Measurements from ENCODE around the gene RERE. TPM values are rescaled to one million over a fixed set of nuclear protein-coding genes. Genes with fewer than 3 reads are reported as not detected.

Gene RERE
- total RNA-seq, 1 donor from 2014 or later: 252 TPM

GRCh38 chr1:8765198-8765597, 52.2 kb downstream of the RERE start:
- DNase-seq: no peak
- no peak for TF ChIP-seq CTCF (IDR thresholded peaks at IDR 0.05; ENCODE audit: partially characterized antibody, unreplicated experiment)
- H3K27me3 Mint-ChIP-seq (ENCODE audit: unreplicated experiment): peaks cover 11% of the 10 kb centered on the region
- H3K4me3 Mint-ChIP-seq (ENCODE audit: unreplicated experiment): no peak overlapping the region
- H3K4me1 Mint-ChIP-seq (ENCODE audit: low read depth, unreplicated experiment): peaks cover 32% of the 10 kb centered on the region
- peaks cover 3% of the 10 kb centered on the region for H3K9me3 Mint-ChIP-seq (ENCODE audit: unreplicated experiment)
- no peaks in the 10 kb centered on the region for H3K36me3 Mint-ChIP-seq (ENCODE audit: unreplicated experiment)
- H3K27ac Mint-ChIP-seq (ENCODE audit: unreplicated experiment): no peak overlapping the region

DNA sequence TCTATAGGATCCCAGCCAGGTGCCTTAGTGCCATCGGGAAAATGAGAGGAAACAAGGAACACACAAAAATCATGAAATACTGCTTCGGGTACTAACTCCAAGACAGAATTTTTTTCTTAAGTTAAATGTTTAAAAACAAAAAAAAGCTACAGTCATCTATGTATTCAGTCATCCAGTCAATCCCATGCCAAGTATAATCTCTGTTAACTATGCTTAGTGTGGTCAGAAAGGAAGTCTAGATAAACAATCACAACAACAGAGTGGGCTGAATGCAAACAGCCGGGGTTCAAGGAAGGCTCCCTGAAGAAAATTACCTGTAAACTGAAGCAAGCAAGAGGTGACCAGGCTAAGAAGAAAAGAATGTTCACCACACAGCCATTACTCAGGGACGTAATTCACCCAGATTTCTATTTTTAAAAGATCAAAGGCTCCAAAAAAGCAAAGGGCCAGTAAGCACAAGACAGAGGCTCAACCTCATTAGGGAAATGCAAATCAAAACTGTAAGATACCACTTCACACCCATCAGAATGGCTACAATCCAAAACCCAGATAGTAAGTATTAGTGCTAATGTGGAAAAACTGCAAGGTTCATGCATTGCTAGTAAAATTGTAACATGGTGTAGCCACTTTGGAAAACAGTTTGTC, 53.0 kb downstream of the RERE start:
- peak overlapping the region; percentile 81 for H3K27ac Mint-ChIP-seq (ENCODE audit: unreplicated experiment)
- H3K4me3 Mint-ChIP-seq (ENCODE audit: unreplicated experiment): peak overlapping the region; percentile 46
- H3K4me1 Mint-ChIP-seq (ENCODE audit: low read depth, unreplicated experiment): peaks cover 33% of the 10 kb centered on the region
- H3K9me3 Mint-ChIP-seq (ENCODE audit: unreplicated experiment): peaks cover 3% of the 10 kb centered on the region
- DNase-seq: no peak
- no peaks in the 10 kb centered on the region for H3K36me3 Mint-ChIP-seq (ENCODE audit: unreplicated experiment)
- no peak for TF ChIP-seq CTCF (IDR thresholded peaks at IDR 0.05; ENCODE audit: partially characterized antibody, unreplicated experiment)
- peaks cover 11% of the 10 kb centered on the region for H3K27me3 Mint-ChIP-seq (ENCODE audit: unreplicated experiment)

- H3K36me3 Mint-ChIP-seq (ENCODE audit: unreplicated experiment): no peaks in the 10 kb centered on the region
- H3K27me3 Mint-ChIP-seq (ENCODE audit: unreplicated experiment): peaks cover 11% of the 10 kb centered on the region
- peaks cover 33% of the 10 kb centered on the region for H3K4me1 Mint-ChIP-seq (ENCODE audit: low read depth, unreplicated experiment)
- no peak for DNase-seq
- peak overlapping the region; percentile 46 for H3K4me3 Mint-ChIP-seq (ENCODE audit: unreplicated experiment)
- peaks cover 3% of the 10 kb centered on the region for H3K9me3 Mint-ChIP-seq (ENCODE audit: unreplicated experiment)
- no peak for TF ChIP-seq CTCF (IDR thresholded peaks at IDR 0.05; ENCODE audit: partially characterized antibody, unreplicated experiment)
- peak overlapping the region; percentile 81 for H3K27ac Mint-ChIP-seq (ENCODE audit: unreplicated experiment)
Measured at GRCh38 chr1:8763888-8764287, 53.6 kb downstream of the RERE start.

DNA sequence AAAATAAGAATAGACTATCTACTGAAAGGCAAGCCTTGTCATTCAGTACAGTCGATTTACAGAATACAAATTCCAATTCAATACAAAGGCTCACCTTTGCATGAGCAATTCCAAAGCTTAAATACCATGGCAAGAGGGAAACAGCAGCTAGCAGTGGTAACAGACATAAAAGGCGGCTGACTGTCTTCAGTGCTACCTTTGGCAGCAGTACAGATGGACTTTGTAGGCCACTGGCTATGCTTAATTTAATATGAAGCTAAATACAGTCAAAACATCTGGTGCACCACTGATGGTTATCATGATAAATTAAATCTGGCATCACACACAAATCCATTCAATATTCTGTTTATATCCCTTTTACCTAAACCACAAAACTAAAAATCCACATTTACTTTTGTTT, 62.4 kb downstream of the RERE start:
- peak overlapping the region; percentile 71 for H3K27ac Mint-ChIP-seq (ENCODE audit: unreplicated experiment)
- H3K4me3 Mint-ChIP-seq (ENCODE audit: unreplicated experiment): peak overlapping the region; percentile 36
- TF ChIP-seq CTCF (IDR thresholded peaks at IDR 0.05; ENCODE audit: partially characterized antibody, unreplicated experiment): no peak
- H3K36me3 Mint-ChIP-seq (ENCODE audit: unreplicated experiment): no peaks in the 10 kb centered on the region
- H3K27me3 Mint-ChIP-seq (ENCODE audit: unreplicated experiment): no peaks in the 10 kb centered on the region
- DNase-seq: no peak
- peaks cover 51% of the 10 kb centered on the region for H3K4me1 Mint-ChIP-seq (ENCODE audit: low read depth, unreplicated experiment)
- H3K9me3 Mint-ChIP-seq (ENCODE audit: unreplicated experiment): no peaks in the 10 kb centered on the region

GRCh38 chr1:8754247-8754650, 63.2 kb downstream of the RERE start:
- TF ChIP-seq CTCF (IDR thresholded peaks at IDR 0.05; ENCODE audit: partially characterized antibody, unreplicated experiment): no peak
- Mint-ChIP-seq H3K4me1 (ENCODE audit: low read depth, unreplicated experiment) (peaks cover 55% of the 10 kb centered on the region), H3K27me3 (ENCODE audit: unreplicated experiment) (no peaks in the 10 kb centered on the region), H3K27ac (ENCODE audit: unreplicated experiment) (peak overlapping the region; percentile 81), H3K9me3 (ENCODE audit: unreplicated experiment) (no peaks in the 10 kb centered on the region), H3K4me3 (ENCODE audit: unreplicated experiment) (peak overlapping the region; percentile 64), H3K36me3 (ENCODE audit: unreplicated experiment) (no peaks in the 10 kb centered on the region)
- no peak for DNase-seq

Measured in glutamatergic neuron (in vitro differentiated cells).